GM12875 (cell line): Measurements from ENCODE around the gene DAO.

Source experiments
- H3K4me3 ChIP-seq: one replicate; pipeline ENCODE4 v1.5.1; 2011; ENCODE audit warnings: low read depth, low read length, control low read depth
- CTCF ChIP-seq: IDR thresholded peaks from 2 replicates; pipeline ENCODE4 v1.5.1; 2011; ENCODE audit warnings: low read depth, mild to moderate bottlenecking, control low read depth, inconsistent platforms, low read length, moderate library complexity, borderline replicate concordance; ENCODE audit not compliant: insufficient read depth

The DAO gene

DNA sequence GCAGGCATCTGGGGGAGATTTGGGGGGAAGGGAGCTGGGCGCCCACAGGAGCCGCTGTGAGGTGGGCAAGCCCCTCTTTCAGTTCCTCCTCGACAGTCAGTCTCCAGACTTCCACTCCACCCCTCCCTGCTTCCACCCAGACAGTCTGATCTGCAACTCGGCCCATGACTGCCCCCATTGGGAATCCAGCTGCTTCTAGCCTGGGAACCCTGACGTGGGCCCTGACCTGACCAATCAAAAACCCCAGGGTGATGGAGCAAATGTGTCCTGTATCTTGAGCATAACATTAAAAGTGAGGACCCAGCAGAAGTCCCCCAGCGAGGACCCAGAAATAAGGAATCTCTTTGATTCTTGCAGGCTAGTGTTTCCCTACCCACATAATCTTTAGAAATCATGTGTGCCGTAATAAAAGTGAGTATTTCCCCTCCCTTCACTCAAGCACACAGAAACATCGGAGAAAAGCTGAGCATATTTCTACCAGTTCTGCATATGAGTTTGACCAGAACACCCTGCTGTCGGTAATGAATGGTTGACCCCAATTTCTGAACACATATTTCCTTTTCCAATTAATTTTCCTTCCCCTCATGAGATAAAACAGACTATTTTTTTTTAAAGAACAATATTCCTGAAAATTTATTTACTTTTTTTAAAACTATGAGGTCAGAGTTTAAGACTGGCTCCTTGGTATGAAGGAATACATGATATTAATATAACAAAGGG lies 28.9 kb upstream of the DAO start:
- no peak overlapping the region for H3K4me3 ChIP-seq
- peak; percentile 10; the same call in 1 of the 2 replicates for TF ChIP-seq CTCF

- no peak for TF ChIP-seq CTCF
- no peak overlapping the region for H3K4me3 ChIP-seq
Observed at GRCh38 chr12:108852674-108853309, 27.1 kb upstream of the DAO start.

- no peak overlapping the region for H3K4me3 ChIP-seq
Observed at GRCh38 chr12:108853426-108853825, 26.5 kb upstream of the DAO start.

GRCh38 chr12:108853981-108854446 lies 25.9 kb upstream of the DAO start:
- no peak overlapping the region for H3K4me3 ChIP-seq
- TF ChIP-seq CTCF = peak; percentile 8; the same call in 1 of the 2 replicates

More at GRCh38 chr12:108853426-108853825, 26.5 kb upstream of the DAO start:
- no peak for TF ChIP-seq CTCF

DNA sequence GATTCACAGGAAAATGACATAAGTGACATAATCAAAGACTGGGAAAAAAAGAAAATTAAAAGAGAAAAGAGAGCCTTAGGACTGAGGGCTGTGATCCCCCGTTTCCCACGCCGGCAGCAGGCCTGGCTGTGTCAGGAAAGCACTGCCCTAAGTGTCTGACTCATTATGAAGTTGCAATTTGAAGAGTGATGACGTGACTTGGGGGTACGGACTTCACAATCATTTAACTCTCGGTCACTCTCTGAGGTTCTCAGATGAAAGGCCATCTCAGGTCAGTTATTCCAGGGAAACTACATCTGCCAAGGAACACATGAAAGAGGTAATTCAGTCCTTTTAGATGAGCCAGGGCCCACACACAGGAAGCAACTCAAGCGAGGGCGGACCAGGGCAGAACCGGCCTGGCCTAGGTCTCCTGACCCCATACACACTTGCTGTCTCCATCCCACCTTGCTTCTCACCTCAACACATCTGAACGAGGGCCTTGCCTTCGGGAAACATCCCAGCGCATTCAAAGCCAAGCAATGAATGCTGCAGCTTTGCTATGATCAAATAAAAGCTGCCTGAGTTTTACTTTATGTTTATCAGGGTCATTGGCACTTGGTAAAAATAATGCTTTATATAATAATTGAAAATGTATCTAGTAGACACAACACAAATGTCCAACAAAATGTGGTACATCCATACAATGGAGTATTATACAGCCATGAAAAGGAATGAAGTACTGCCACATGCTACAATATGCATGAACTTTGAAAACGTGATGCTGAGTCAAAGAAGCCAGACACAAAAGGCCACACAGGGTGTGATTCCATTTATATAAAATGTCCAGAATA lies 25.2 kb upstream of the DAO start:
- H3K4me3 ChIP-seq = no peak overlapping the region
- no peak for TF ChIP-seq CTCF

- TF ChIP-seq CTCF = no peak
- H3K4me3 ChIP-seq = peak overlapping the region; percentile 68
Observed at GRCh38 chr12:108855284-108856169, 24.4 kb upstream of the DAO start.
